Caco-2 (cell line): ENCODE measurements around the gene RASGEF1C. TPM values are rescaled to one million over a fixed set of nuclear protein-coding genes. Genes with fewer than 3 reads are reported as not detected.
A peak's percentile ranks its signal among the peaks of the same experiment; 100 is the strongest.

ENCODE experiments used
- BruUV-seq: library from RNA; stranded (reverse); fragments of 400-500 nt; replicated peaks from 2 replicates; lab custom pipeline; 2021; lab: Mats Ljungman, UMichigan
- CTCF ChIA-PET: fragments of 300-600 bp; sonication (Branson Sonifier 250); formaldehyde crosslinking; loops from one replicate; lab custom pipeline; 2022; ENCODE audit warnings: antibody characterized with exemption; lab: Charles Lee
- POLR2A ChIA-PET: fragments of 300-600 bp; sonication (Branson Sonifier 250); formaldehyde crosslinking; loops from one replicate; lab custom pipeline; 2022; ENCODE audit warnings: antibody characterized with exemption; lab: Charles Lee
- DNase-seq, 2 experiments: peaks; one replicate each; pipeline versions ENCODE4 v3.0.0 to v3.0.0-alpha.2; 2020 to 2022
- H3K27me3 ChIP-seq: replicated peaks from 2 replicates; pipeline ENCODE4 v1.6.0; 2011; ENCODE audit warnings: low read length; ENCODE audit not compliant: control insufficient read depth, insufficient read depth
- H3K36me3 ChIP-seq: 2 replicates; pipeline ENCODE4 v1.5.1; 2011; ENCODE audit warnings: low read length; ENCODE audit not compliant: control insufficient read depth, insufficient read depth
- H3K4me1 ChIP-seq: fragments of 250-450 bp; sonication (Bioruptor Pico); 2 replicates; pipeline ENCODE4 v1.5.1; 2020; ENCODE audit warnings: mild to moderate bottlenecking
- H3K4me3 ChIP-seq: 2 replicates; pipeline ENCODE4 v1.5.1; 2011; ENCODE audit warnings: low read depth, mild to moderate bottlenecking, control low read depth, low read length
- H3K9me3 ChIP-seq: fragments of 250-450 bp; sonication (Bioruptor Pico); 2 replicates; pipeline ENCODE4 v1.5.1; 2020; ENCODE audit warnings: mild to moderate bottlenecking, moderate library complexity
- H3K27ac Mint-ChIP-seq: one replicate; pipeline ENCODE4 v1.8.0; 2022; ENCODE audit warnings: mixed read lengths; ENCODE audit not compliant: unreplicated experiment
- H3K27me3 Mint-ChIP-seq: one replicate; pipeline ENCODE4 v1.8.0; 2022; ENCODE audit warnings: mixed read lengths; ENCODE audit not compliant: insufficient read depth, unreplicated experiment
- H3K36me3 Mint-ChIP-seq: one replicate; pipeline ENCODE4 v1.8.0; 2022; ENCODE audit warnings: mild to moderate bottlenecking, mixed read lengths; ENCODE audit not compliant: insufficient read depth, unreplicated experiment
- H3K4me1 Mint-ChIP-seq: one replicate; pipeline ENCODE4 v1.8.0; 2022; ENCODE audit warnings: low read depth, mixed read lengths; ENCODE audit not compliant: unreplicated experiment
- H3K4me3 Mint-ChIP-seq: one replicate; pipeline ENCODE4 v1.8.0; 2022; ENCODE audit warnings: mild to moderate bottlenecking, moderate library complexity, mixed read lengths; ENCODE audit not compliant: unreplicated experiment
- H3K9me3 Mint-ChIP-seq: one replicate; pipeline ENCODE4 v1.8.0; 2022; ENCODE audit warnings: mixed read lengths; ENCODE audit not compliant: unreplicated experiment
- CTCF ChIP-seq, 2 experiments: fragments of 200-600 bp in 1 of 2; IDR thresholded peaks; 1 replicate in 1 of 2; 2 replicates in 1 of 2; pipeline versions ENCODE4 v1.5.1 to v1.8.0; 2011 to 2022; ENCODE audit warnings: antibody characterized with exemption in 1 of 2, control low read depth in 1 of 2, inconsistent platforms in 1 of 2, low read depth in 1 of 2, low read length in 1 of 2, mild to moderate bottlenecking in 1 of 2, moderate library complexity in 1 of 2; ENCODE audit not compliant: insufficient read depth in 1 of 2, severe bottlenecking in 1 of 2, unreplicated experiment in 1 of 2
- intact Hi-C: fragments of 100-400 bp; cut with micrococcal nuclease; formaldehyde crosslinking; loops from one replicate; pipeline ENCODE4 v1.10.0; 2022; ENCODE audit not compliant: unreplicated experiment
- total RNA-seq: library from RNA; stranded (reverse); gene quantifications from 2 replicates; pipeline ENCODE4 v1.2.3, GENCODE V29; 2022

RASGEF1C gene
- total RNA-seq, 1 experiment from 2014 or later: not detected

DNA sequence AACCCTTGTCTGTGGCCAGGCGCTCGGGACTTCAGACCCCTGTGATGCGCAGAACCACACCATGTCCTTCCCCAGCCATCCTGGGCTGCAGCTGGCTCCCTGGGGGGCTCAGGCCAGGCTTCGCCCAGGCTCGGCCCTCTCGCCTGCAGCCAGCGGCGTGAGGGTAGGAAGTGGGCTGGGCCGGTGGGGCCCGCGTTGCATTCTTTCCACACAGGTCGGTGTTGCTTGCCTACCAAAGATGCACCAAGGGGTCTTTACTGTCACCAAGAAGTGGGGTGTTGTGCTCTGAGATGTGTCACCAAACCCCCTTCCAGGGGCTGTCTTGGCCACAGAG, 89.1 kb downstream of the RASGEF1C start:
- Mint-ChIP-seq H3K4me1 (peaks cover 13% of the 10 kb centered on the region), H3K27me3 (peaks cover 7% of the 10 kb centered on the region), H3K27ac (no peak overlapping the region), H3K9me3 (no peaks in the 10 kb centered on the region), H3K4me3 (no peak overlapping the region), H3K36me3 (no peaks in the 10 kb centered on the region)
- POLR2A ChIA-PET: no interaction called here
- H3K36me3 ChIP-seq: no peaks in the 10 kb centered on the region
- CTCF ChIA-PET: no interaction called here
- no peaks in the 10 kb centered on the region; the same call in 1 of the 2 replicates for H3K9me3 ChIP-seq
- intact Hi-C loops: loop anchor here (10.0 kb wide), 1 partner anchor 85 kb away; the partner anchor contains the start of gene RASGEF1C
- no peak for DNase-seq
- no peaks in the 10 kb centered on the region for H3K27me3 ChIP-seq
- no peak overlapping the region for H3K4me3 ChIP-seq
- BruUV-seq: no TSS peak
- TF ChIP-seq CTCF (IDR thresholded peaks at IDR 0.05; ENCODE audit: insufficient read depth in 1 of 2, low read depth in 1 of 2, low read length in 1 of 2, severe bottlenecking in 1 of 2, unreplicated experiment in 1 of 2): no peak
- no peaks in the 10 kb centered on the region for H3K4me1 ChIP-seq

DNA sequence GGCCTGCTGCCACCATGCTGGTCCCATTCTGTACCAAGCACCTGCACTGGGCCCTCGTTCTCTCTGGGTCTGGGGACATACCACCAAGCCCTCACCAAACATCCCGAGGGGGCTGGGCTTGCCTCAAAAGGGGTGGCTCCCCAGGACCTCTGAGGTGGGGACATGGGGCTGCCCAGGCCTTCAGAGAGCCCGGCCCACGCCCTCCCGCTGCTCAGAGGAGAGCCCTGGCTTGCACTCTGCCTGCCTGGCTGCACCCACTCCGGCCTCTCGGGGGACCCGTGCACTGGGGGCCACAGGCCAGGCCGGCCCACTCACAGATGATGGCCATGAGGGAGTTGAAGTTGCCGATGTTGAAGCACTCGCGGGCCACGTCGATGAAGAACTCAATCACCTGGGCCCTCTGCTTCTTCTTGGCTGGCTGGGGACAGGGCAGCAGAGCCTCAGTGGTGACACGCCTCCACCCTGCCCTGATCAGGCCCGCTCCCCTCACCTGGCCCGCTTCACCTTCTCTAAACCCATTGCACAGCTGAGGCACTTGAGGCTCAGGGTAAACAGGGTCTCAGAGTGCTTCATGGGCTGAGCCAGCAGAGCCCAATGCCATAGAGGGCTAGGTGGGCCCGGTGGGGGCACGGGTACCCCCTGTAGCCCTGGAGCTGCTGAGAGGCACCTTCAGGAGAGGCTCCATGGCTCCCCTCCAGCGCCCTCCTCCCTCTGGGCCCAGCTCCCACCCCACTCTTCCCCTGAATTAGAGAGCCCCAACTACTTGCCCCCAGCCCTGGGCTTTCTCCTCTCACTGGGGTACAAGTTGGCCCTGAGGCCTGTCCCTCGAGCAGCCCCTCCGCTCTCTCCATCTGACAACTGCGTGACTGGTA, 89.7 kb downstream of the RASGEF1C start:
- intact Hi-C loops: no loop called here
- POLR2A ChIA-PET: no interaction called here

DNA sequence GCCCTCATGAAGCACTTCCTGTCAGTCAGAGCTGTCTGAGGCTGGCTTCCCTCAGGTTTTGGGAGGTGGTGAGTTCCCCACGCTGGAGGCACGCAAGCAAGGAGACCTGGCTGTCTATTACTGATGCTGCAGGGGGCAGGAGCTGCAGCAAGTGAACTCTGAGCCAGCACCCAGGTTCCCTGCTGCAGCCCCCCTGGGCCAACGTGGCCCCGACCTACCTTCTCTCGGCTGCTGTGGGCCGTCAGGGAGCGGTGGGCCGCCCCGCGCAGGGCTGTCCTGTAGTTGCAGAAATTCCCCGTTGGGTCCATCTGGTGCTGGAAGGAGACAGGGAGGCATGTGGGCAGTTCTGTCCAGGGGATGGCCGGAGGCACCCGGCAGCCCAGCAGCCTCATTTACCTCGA, 90.6 kb downstream of the RASGEF1C start:
- ChIA-PET CTCF (no interaction called here), POLR2A (no interaction called here)
- no peaks in the 10 kb centered on the region for H3K4me1 ChIP-seq
- DNase-seq: no peak
- H3K9me3 ChIP-seq: no peaks in the 10 kb centered on the region; the same call in 1 of the 2 replicates
- no peak overlapping the region for H3K4me3 ChIP-seq
- no peaks in the 10 kb centered on the region for H3K36me3 Mint-ChIP-seq
- no peaks in the 10 kb centered on the region for H3K36me3 ChIP-seq
- peaks cover 3% of the 10 kb centered on the region for H3K4me1 Mint-ChIP-seq
- H3K27ac Mint-ChIP-seq: no peak overlapping the region
- peaks cover 4% of the 10 kb centered on the region for H3K27me3 Mint-ChIP-seq
- H3K4me3 Mint-ChIP-seq: no peak overlapping the region
- H3K27me3 ChIP-seq: no peaks in the 10 kb centered on the region
- no peak for TF ChIP-seq CTCF (IDR thresholded peaks at IDR 0.05; ENCODE audit: insufficient read depth in 1 of 2, low read depth in 1 of 2, low read length in 1 of 2, severe bottlenecking in 1 of 2, unreplicated experiment in 1 of 2)
- intact Hi-C loops: no loop called here
- H3K9me3 Mint-ChIP-seq: no peaks in the 10 kb centered on the region
- BruUV-seq: no TSS peak

More for the DNA sequence above, 89.7 kb downstream of the RASGEF1C start:
- Mint-ChIP-seq H3K27me3 (peaks cover 7% of the 10 kb centered on the region), H3K9me3 (no peaks in the 10 kb centered on the region), H3K27ac (no peak overlapping the region), H3K4me1 (peaks cover 12% of the 10 kb centered on the region), H3K4me3 (no peak overlapping the region), H3K36me3 (no peaks in the 10 kb centered on the region)
- Histone ChIP-seq H3K27me3 (no peaks in the 10 kb centered on the region), H3K36me3 (no peaks in the 10 kb centered on the region), H3K4me1 (no peaks in the 10 kb centered on the region), H3K9me3 (no peaks in the 10 kb centered on the region; the same call in 1 of the 2 replicates), H3K4me3 (no peak overlapping the region)
- CTCF ChIA-PET: no interaction called here
- no peak for TF ChIP-seq CTCF (IDR thresholded peaks at IDR 0.05; ENCODE audit: insufficient read depth in 1 of 2, low read depth in 1 of 2, low read length in 1 of 2, severe bottlenecking in 1 of 2, unreplicated experiment in 1 of 2)
- peak in 1 of 2 experiments; percentile 17 for DNase-seq
- BruUV-seq: no TSS peak
